Ovary (tissue), 3 donors: ENCODE results near the gene DNAH11.
"Not testable (repeated sequence)": the region's sequence is repeated elsewhere in the genome, so short reads cannot be mapped to it uniquely, and the experiment has no call there.

Experiments used
- CTCF ChIP-seq, 3 donors: fragments of 450-650 bp in 2 of 3; fragments of 200-600 bp in 1 of 3; IDR thresholded peaks; one replicate each; pipeline versions ENCODE4 v1.5.1 to v1.8.0; 2016 to 2022; ENCODE audit warnings: antibody characterized with exemption in 3 of 3, mild to moderate bottlenecking in 1 of 3
- EP300 ChIP-seq: sonication (generic); formaldehyde crosslinking; IDR thresholded peaks from one replicate; pipeline ENCODE4 v1.6.1; 2017; ENCODE audit warnings: antibody characterized with exemption
- donor health status: DM: no; HTN: no; CAD: no.

- TF ChIP-seq CTCF (IDR thresholded peaks at IDR 0.05); EP300: not testable (repeated sequence)
Measured at GRCh38 chr7:21691146-21691545, 148.3 kb downstream of the DNAH11 start.
